ENCODE results near the gene SENP8.

GRCh38 chr15:72168131-72168807 lies 50.1 kb downstream of the SENP8 start:
- TF ChIP-seq POLR2AphosphoS5 (IDR thresholded peaks at IDR 0.05; ENCODE audit: low read depth, low read length) (no peak), TAF1 (IDR thresholded peaks at IDR 0.05; ENCODE audit: borderline replicate concordance, insufficient read depth, low read length) (no peak), REST (IDR thresholded peaks at IDR 0.05; ENCODE audit: insufficient read depth in 1 of 2, low read depth in 2 of 2, low read length in 2 of 2) (no peak), SIN3A (IDR thresholded peaks at IDR 0.05; ENCODE audit: borderline replicate concordance, insufficient read depth, low read length) (no peak), FOXP2 (optimal IDR thresholded peaks at IDR 0.05; ENCODE audit: borderline replicate concordance, extremely low read depth, extremely low read length, insufficient read depth) (no peak)

Measured in PFSK-1 (cell line).